ENCODE data around the gene ATP9A.
A peak's percentile ranks its signal among the peaks of the same experiment; 100 is the strongest.
"Not testable (repeated sequence)": the region's sequence is repeated elsewhere in the genome, so short reads cannot be mapped to it uniquely, and the experiment has no call there.

The ATP9A gene

DNA sequence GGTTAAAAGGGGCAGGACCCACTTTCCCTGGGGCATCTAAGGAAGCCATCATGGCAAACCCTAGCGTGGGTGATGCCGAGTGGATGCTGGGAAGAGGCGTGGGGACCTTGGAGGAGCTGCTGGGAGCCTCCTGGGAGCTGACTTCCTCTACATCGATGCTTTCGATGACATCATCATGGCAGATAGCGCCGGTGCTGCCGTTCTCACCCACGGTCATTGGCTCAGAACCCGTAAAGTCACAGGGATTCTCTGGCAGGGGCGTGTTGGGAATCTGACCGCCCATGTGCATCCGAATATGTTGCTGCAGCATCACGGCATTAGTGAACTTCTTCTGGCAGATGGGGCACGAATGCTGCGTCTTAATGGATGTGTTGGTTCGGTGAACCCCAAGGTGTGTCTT lies 22.1 kb upstream of the ATP9A start:
- DNase-seq = no peak

DNA sequence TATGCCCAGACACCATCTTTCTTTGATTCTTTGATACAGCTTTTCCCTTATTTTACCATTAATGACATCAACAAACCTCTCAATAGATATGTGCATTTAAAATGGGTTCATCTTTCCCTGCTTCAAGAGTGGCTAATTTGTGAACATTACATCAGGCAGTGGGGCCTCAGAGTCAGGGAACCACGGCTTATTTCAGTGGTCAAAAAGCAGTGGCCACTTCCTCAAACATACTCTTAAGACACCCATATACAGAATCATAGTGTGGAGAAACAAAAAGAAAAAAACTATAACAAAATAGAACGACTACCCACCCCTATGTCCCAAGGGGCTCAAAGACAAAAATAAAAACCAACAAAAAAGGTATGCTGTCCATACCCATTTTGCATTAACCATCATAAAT lies 21.2 kb upstream of the ATP9A start:
- DNase-seq = no peak

DNA sequence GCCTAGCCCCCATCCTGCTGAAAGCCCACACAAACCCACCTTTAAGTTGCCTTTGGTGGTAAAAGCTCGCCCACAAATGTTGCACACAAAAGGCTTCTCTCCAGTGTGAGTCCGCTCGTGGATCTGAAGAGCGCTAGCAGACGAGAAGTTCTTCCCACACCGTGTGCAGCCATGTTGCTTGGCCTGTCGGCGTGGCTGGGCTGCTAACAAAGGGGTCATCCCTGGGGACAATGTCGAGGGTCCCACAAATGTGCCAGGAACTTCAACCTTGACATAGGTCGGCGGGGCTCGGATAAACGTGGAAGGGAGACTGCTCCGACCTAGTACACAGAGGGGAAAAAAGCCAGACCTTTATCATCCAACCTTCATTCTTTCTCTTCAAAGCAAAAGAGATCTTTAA lies 20.6 kb upstream of the ATP9A start:
- no peak for DNase-seq

DNA sequence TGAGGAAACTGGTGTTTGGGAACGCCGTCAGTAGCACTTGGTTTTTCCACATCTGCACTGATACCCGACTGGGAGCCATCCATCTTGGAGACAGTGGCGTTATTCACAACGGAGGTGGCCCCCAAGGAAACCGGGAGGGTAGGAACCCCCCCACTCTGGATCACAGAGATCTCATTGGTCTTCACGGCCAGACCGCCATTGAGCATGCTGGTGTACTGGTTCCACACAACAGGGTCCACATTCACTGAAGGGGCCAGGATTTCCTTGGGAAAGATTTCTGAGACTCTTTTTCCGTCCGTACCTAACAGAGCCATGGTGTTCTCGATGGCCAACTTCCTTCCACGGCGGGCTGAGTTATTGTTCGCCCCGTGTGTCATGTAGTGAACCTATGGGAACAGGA lies 16.1 kb upstream of the ATP9A start:
- DNase-seq = no peak

DNA sequence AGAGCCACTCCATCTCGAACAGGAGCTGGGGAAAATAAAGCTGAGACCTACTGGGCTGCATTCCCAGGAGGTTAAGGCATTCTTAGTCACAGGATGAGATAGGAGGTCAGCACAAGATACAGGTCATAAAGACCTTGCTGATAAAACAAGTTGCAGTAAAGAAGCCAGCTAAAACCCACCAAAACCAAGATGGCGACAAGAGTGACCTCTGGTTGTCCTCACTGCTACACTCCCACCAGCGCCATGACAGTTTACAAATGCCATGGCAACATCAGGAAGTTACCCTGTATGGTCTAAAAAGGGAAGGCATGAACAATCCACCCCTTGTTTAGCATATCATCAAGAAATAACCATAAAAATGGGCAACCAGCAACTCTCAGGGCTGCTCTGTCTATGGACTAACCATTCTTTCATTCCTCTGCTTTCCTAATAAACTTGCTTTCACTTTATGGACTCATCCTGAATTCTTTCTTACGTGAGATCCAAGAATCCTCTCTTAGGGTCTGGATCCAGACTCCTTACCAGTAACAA lies 10.1 kb upstream of the ATP9A start:
- not testable (repeated sequence) for DNase-seq

DNA sequence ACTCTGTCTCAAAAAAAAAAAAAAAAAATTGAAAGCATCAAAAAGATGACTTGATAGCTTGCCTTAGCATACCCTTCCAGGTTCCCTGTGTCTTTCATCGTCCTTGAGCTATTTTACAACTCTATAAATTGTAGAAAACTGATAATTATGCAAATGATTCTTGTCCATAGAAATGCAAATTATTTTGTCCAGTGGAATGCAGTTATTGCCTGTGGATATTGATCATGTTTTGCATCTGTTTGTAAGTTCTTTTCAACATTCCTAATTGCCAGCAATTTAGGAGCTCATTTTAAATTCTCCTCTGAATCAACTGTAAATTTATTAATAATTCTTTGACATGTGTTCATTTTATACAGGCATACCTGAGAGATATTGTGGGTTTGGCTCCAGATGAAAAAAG lies 7.1 kb upstream of the ATP9A start:
- no peak for DNase-seq

DNA sequence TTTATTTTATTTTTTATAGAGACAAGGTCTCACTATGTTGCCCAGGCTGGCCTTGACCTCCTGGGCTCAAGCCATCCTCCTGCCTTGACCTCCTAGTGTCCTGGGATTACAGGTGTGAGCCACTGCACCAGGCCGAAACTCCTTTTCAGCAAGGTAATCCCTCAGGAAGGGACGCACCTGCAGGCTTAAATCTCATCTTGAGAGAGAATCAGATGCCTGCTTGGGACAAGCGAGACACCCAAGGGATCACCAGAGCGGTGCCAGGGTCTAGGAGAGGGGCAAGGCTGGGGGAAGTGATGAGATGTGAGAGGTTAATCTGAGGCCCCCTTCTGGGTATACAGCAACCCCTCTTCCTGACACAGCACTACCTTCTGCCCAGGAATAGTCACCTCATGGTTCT lies 4.0 kb upstream of the ATP9A start:
- DNase-seq = no peak

DNA sequence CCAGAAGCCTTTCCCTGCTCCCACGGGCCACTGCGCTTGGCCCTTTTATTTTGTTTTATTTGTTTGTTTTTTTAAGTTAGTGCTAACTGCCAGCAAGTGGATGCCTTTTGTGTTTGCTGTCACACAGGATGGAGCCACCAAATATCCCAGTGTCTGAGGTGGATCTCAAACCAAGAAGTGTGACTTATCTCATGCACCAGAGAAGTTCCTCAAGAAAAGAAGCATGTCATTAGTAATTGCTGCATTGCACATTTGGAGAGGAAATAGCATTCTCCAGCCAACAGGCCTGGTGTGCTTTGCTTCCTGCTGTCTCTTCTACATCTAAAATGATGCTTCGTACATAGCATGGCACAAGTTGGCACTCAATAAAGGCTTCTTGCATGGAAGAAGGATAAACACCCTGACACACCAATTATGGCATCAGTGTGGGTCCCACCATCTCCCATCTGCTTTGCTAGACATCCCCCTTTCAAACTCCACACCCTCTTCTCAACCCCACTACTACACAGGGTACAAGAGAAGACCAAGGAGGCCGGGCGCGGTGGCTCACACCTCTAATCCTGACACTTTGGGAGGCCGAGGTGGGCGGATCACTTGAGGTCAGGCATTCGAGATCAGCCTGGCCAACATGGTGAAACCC lies 1.9 kb upstream of the ATP9A start:
- DNase-seq = no peak

DNA sequence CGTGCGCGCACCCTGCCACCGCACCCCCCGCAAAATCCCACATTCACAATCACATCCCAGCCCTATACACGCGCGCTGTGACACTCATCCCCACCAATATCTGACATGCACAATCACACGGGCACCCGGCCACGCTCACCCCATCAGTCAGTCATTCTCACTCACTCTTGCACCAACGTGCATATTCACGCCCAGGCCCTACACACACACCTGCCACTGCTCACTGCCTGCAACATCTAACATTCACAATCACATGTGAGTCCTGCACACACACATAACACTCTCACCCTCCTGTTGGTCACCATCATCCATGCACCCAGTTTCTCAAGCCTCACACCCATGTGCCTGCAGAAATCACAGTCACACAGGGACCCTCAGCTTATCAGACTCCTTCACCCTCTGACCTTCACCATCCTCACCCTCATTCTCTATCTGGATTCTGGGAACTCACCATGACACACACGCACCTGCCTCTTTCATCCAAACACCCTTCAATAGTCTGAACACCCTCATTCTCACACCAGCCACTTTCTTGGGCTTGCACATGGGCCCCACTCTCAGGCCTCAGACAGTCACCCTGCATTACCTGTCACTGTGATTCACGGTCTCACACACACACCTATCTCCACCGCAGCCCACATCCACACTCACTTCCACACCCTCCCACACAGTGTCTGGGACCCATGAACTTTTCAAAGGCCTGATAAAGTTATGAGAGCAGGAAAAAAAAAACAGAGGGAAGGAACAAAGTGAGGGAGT lies 748 bp upstream of the ATP9A start:
- no peak for DNase-seq

DNA sequence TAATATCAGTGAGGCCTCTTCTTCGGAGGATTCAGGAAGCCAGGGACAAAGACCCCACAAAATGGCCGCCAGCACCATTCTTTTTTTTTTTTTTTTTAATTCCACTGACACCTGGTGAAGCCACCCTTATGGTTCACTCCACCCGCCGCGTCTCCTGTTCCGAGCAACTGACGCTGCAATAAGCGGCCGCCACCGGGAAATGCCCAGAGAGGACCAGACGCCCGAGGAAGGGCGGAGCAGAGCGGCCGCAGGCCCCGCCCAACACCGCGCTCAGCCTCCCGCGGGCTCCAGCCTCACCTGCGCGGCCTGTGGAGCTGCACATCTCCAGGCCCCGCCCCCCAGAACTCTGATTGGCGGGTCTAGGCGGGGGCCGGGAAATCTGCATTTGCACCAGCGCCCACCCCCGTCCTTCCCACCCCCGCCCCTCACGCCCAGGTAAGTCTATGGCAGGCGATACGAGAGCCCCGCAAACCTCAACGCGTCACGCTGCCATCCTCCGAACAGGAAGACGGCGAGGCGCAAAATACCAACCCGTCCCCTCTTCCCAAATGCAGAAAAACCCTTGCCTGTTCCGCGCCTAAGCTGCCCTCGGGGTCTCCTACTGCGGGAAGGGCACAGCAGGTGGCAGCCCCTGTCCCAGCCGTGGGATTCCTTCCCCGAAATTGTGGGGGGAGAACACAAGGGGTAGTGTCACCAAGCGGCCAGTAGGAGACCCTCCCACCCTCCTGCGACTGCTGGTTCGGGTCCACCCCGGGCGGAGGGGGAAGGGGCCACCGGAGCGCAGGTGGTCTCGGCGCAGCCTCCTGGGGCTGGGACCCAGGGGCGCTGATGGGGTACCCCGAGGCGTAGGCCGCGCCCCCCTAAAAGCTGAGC lies 960 bp downstream of the ATP9A start:
- DNase-seq = peak; percentile 66

DNA sequence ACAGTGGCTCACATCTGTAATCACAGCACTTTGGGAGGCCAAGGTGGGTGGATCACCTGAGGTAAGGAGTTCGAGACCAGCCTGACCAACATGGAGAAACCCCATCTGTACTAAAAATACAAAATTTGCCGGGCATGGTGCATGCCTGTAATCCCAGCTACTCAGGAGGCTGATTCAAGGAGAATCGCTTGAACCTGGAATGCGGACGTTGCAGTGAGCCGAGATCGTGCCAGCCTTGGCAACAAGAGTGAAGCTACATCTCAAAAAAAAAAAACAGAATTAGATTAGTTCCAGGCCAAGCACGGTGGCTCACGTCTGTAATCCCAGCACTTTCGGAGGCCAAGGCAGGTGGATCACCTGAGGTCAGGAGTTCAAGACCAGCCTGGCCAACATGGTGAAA lies 2.8 kb downstream of the ATP9A start:
- DNase-seq = not testable (repeated sequence)

DNA sequence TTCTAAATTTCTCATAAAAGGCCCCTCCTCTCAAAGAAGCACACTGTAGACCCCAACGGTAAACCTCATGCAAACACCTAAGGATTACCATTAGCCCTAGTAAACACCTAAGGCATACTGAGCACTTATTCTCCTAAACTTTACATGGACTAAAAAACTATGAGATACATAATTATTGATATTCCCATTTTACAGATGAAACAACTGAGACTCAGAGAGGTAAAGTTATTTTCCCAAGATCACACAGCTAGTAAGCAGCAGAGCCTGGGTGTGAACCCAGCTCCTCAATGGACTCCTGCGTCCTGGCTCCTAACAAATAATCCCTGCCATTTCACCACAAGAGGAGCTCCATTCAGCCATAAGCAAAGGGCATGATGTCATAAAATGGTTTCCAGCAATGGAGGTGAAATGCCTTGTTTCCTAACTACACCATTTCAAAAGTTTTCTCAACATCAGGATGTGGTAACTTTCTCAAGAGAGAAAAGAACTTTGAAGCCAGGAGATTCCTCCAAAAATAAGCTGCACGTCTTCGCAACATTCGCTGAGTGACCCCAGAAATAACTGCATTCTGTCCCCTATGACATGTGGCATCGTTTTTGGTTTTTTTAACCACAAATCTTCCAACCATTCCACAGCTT lies 4.1 kb downstream of the ATP9A start:
- no peak for DNase-seq

DNA sequence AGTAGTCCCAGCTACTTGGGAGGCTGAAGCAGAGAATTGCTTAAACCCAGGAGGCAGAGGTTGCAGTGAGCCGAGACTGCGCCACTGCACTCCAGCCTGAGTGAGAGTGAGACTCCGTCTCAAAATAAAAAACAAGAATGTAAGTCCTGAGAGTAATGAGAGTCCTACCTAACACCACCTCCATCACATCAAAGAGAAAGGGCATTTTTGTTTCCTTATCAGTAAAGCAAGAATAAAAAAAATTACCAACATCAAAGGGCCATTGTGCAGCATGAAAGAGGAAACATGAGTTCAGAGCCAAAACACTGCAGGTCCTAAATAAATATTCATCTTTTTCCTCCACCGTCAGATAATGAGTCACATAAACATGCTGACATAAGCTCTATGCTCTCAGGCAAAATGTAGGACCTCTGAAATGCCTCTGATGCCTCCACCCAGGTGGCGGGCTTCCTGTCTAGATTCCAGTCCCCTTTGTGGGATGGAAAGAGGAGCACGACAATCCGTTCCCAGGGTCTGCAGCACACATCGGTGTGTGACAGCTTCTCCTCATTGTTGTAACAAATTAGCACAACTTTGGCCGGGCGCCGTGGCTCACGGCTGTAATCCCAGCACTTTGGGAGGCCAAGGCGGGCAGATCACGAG lies 7.2 kb downstream of the ATP9A start:
- no peak for DNase-seq

DNA sequence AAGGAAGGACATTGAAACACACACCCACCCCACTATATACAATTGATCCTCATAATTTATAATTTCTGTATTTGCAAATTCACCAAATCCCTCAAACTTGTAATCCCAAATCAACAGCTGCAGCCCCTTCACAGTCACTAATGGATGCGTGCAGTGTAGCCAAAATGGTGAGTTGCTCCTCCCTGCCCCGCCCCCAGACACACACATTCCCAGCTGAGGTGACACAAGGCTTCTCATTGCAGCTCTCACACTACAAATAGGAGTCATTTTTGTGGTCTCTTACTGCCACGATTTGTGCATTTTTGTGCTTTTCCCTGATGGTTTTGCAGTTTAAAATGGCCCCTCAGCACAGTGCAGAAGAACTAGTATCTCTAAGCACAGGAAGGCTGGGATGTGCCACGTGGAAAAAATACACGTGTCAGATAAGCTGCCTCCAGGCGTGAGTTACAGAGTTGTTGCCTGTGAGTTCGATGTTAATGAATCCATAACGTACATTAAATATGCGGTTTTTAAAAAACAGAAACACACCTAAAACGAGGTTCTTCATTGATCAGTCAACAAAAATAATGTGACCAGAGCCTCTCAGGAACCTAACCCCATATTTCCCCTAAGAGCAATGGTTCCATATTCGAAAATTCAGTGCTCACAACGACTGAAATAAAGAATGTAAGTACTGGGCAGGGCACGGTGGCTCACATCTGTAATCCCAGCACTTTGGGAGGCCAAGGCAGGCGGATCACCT lies 8.2 kb downstream of the ATP9A start:
- no peak for DNase-seq

DNA sequence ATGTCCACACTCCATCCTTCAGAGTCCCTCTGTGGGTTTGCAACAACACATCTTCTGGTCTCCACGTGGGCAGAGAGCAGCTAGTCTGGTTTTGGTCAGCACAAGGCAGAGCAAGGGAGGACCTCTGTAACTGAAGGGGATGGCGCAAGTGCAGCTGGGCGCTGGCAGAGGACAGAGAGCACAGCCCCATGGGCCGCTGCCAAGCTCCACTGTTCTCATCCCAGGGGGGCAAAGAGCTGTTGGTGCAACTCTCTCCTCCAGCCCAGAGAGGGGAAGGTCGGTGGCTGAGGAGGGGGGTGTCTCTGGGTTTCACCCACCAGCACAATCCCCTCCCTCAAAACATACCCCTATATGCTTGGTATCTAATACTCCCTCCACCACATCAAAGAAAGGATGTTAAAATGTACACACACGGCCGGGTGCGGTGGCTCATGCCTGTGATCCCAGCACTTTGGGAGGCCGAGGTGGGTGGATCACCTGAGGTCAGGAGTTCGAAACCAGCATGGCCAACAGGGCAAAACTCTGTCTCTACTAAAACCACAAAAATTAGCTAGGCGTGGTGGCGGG lies 9.1 kb downstream of the ATP9A start:
- no peak for DNase-seq

DNA sequence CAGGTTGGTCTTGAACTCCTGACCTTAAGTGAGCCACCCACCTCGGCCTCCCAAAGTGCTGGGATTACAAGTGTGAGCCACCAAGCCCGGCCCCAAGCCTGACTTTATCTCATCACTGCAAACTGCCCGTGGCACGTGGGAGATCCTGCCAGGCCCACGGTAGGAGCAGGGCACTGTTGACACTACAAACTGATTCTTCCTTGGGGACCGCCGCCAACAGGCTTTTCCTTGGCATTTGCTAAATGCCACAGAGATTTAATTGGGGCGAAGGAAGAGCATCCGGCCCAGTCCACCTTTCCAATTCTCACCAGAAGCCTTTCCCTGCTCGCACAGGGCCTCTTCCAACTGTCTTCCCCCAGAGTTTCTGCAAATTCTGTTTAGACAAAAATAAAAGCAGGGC lies 11.0 kb downstream of the ATP9A start:
- no peak for DNase-seq

DNA sequence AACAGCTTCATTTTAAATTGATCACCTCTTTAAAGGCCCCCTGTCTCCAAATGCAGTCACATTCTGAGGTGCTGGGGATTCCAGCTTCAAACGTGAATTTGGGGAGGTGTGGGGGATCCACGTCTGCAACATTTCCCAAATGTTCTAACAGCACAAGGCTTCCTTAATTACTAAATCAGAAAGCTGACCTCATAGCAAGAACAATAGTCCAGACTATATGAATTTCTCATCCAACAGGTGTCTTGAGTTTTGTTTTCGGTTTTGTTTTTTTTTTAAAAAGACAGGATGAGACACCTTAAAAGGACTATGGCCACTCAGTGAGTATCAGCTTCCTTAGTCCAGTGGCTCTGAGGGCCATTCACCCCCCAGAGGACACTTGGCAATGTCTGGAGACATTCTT lies 11.5 kb downstream of the ATP9A start:
- DNase-seq = no peak

DNA sequence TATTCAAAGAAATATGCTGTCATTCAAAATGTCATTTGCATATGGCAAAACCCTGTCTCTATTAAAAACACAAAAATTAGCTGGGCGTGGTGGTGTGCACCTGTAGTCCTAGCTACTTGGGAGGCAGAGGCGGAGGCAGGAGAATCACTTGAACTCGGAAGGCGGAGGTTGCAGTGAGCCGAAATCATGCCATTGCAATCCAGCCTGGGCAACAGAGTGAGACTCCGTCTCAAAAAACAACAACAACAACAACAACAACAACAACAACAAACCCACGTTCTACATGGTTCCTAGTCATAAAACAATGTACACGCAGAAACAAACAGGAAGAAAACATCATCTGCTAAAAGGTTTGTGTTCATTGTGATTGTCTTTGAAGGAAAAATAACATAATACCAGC lies 15.0 kb downstream of the ATP9A start:
- DNase-seq = not testable (repeated sequence)

DNA sequence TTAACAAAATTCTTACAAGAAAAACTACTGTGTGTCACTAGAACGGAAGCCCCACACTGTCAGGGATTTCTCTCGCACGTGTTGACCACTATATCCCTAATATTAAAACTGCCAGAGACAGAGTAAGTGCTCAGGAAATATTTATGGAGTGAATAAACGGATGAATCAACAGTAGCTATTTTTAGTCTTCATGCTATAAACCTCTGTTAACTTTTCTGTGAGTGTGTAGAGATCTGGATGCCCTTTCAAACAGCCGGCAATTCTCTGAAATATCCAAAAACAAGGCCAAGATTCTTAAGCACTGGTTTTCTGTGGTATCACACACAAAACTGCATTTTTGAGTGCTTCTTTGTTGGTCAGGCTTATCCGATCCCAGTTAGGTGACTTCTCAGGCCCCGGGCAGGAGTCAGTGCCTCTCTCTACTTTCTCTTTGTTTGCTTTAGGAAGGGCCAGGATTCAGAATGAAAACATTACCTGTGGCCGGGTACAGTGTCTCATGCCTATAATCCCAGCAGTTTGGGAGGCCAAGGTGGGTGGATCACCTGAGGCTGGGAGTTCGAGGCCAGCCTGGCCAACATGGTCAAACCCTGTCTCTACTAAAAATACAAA lies 15.7 kb downstream of the ATP9A start:
- no peak for DNase-seq

DNA sequence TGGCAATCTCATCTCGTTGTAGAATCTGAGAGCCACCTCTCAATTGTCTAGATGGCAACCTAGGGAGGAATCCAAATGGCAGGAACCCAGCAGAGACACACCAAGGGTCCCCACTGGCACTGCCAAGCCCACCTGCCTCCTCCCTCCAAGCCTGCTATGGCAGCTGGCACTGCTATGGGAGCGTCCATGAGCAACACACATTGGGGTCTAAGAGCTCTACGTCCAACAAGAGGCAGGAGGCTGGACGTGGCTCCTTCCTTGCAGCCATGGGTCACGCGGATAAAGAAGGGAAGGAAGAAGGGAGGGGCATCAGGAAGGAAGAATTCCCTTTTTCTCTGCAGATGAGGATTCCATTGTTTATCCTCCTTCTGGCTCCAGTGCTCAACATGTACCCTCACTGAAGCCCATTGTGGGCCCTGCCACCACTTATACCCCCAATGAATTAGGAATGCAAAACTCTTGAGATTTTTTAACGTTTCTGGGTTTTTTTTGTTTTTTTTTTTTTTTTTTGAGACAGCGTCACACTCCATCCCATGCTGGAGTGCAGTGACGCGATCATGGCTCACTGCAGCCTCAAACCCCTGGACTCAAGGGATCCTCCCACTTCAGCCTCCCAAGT lies 17.3 kb downstream of the ATP9A start:
- DNase-seq = no peak
